H1 (cell line): ENCODE results near the gene LURAP1L. TPM values are rescaled to one million over a fixed set of nuclear protein-coding genes. Genes with fewer than 3 reads are reported as not detected.

Experiments used
- CTCF ChIA-PET: fragments of 300-600 bp; sonication (Branson Sonifier 250); formaldehyde crosslinking; loops from one replicate; lab custom pipeline; 2021; ENCODE audit not compliant: partially characterized antibody; lab: Charles Lee
- POLR2A ChIA-PET: fragments of 300-600 bp; sonication (Branson Sonifier 250); formaldehyde crosslinking; loops from one replicate; lab custom pipeline; 2021; ENCODE audit warnings: inconsistent platforms; ENCODE audit not compliant: partially characterized antibody; lab: Charles Lee
- DNase-seq, 2 experiments: peaks; one replicate each; pipeline versions ENCODE4 v3.0.0 to v3.0.0-alpha.2; 2010 to 2022; ENCODE audit warnings: low spot score in 2 of 2, low read depth in 1 of 2, mixed read lengths in 1 of 2
- FAIRE-seq: peaks from 2 replicates; lab custom pipeline; 2011; peaks lifted over from hg19 to GRCh38; lab: Jason Lieb, UNC
- H2AFZ ChIP-seq: 2 replicates; pipeline ENCODE4 v1.8.1; 2012; ENCODE audit warnings: low read length, inconsistent platforms
- H2AK5ac ChIP-seq: 2 replicates; pipeline ENCODE4 v1.6.1; 2013; ENCODE audit warnings: low read depth, low read length
- H2BK120ac ChIP-seq: replicated peaks from 2 replicates; pipeline ENCODE3; 2013; ENCODE audit warnings: low read depth, low read length, inconsistent platforms
- H2BK12ac ChIP-seq: 2 replicates; pipeline ENCODE4 v1.6.1; 2013; ENCODE audit warnings: low read depth, low read length
- H2BK15ac ChIP-seq: 2 replicates; pipeline ENCODE4 v1.6.1; 2013; ENCODE audit warnings: low read length
- H2BK20ac ChIP-seq: 2 replicates; pipeline ENCODE4 v1.6.1; 2013; ENCODE audit warnings: low read length
- H2BK5ac ChIP-seq: 2 replicates; pipeline ENCODE4 v1.6.1; 2013; ENCODE audit warnings: low read depth, low read length
- H3K14ac ChIP-seq: 2 replicates; pipeline ENCODE4 v1.6.1; 2013; ENCODE audit warnings: inconsistent platforms; ENCODE audit not compliant: insufficient read length
- H3K18ac ChIP-seq: 2 replicates; pipeline ENCODE4 v1.6.1; 2013; ENCODE audit warnings: low read length; ENCODE audit errors: extremely low read depth
- H3K23ac ChIP-seq: 2 replicates; pipeline ENCODE4 v1.6.1; 2013; ENCODE audit warnings: inconsistent platforms; ENCODE audit not compliant: insufficient read length
- H3K23me2 ChIP-seq: 2 replicates; pipeline ENCODE4 v1.6.1; 2013; ENCODE audit warnings: low read depth, low read length
- H3K27ac ChIP-seq: 2 replicates; pipeline ENCODE4 v1.6.1; 2011; ENCODE audit warnings: low read depth, low read length, inconsistent platforms
- H3K27me3 ChIP-seq, 4 experiments: replicated peaks in 1 of 4; 1 replicate in 1 of 4; 2 replicates in 3 of 4; pipeline versions ENCODE4 v1.6.1 to v1.8.1; 2011 to 2013; ENCODE audit warnings: low read length in 3 of 4, mild to moderate bottlenecking in 3 of 4, inconsistent platforms in 2 of 4, mixed read lengths in 2 of 4, moderate library complexity in 1 of 4; ENCODE audit not compliant: control insufficient read depth in 3 of 4, insufficient read depth in 3 of 4; ENCODE audit errors: extremely low read depth in 1 of 4
- H3K36me3 ChIP-seq, 4 experiments: 2 replicates each; pipeline versions ENCODE4 v1.6.1 to v1.8.1; 2011 to 2013; ENCODE audit warnings: mild to moderate bottlenecking in 4 of 4, low read length in 3 of 4, moderate library complexity in 2 of 4, control low read depth in 1 of 4, inconsistent platforms in 1 of 4; ENCODE audit not compliant: insufficient read depth in 4 of 4, control insufficient read depth in 2 of 4
- H3K4ac ChIP-seq: replicated peaks from 2 replicates; pipeline ENCODE3; 2013; ENCODE audit warnings: low read length, low read depth, mixed read lengths, inconsistent platforms; ENCODE audit not compliant: insufficient read length
- H3K4me1 ChIP-seq, 4 experiments: replicated peaks in 1 of 4; 1 replicate in 1 of 4; 2 replicates in 3 of 4; pipeline versions ENCODE4 v1.6.1 to v1.8.1; 2011 to 2013; ENCODE audit warnings: low read length in 3 of 4, inconsistent platforms in 2 of 4, mixed read lengths in 1 of 4; ENCODE audit not compliant: insufficient read depth in 4 of 4, control insufficient read depth in 3 of 4
- H3K4me2 ChIP-seq, 2 experiments: 2 replicates each; pipeline versions ENCODE4 v1.6.1 to v1.8.1; 2011 to 2013; ENCODE audit warnings: low read depth in 2 of 2, low read length in 2 of 2, control low read depth in 1 of 2, inconsistent platforms in 1 of 2, mild to moderate bottlenecking in 1 of 2; ENCODE audit not compliant: insufficient read depth in 1 of 2
- H3K4me3 ChIP-seq, 4 experiments: fragments of 200-600, 300-600 bp in 1 of 4; sonication (generic), shearing (Covaris generic), sonication (Bioruptor Twin) in 1 of 4; 2 replicates each; pipeline versions ENCODE4 v1.5.1 to v1.8.1; 2011 to 2016; ENCODE audit warnings: low read length in 4 of 4, low read depth in 3 of 4, control low read depth in 2 of 4, inconsistent platforms in 2 of 4, mild to moderate bottlenecking in 2 of 4, mixed read lengths in 1 of 4, moderate library complexity in 1 of 4; ENCODE audit not compliant: insufficient read depth in 2 of 4; ENCODE audit errors: extremely low read depth in 1 of 4
- H3K56ac ChIP-seq: replicated peaks from 2 replicates; pipeline ENCODE3; 2013; ENCODE audit warnings: low read depth, mild to moderate bottlenecking, mixed read lengths, low read length, inconsistent platforms; ENCODE audit not compliant: insufficient read length
- H3K79me1 ChIP-seq: 2 replicates; pipeline ENCODE4 v1.6.1; 2013; ENCODE audit warnings: low read depth, low read length, control low read depth
- H3K79me2 ChIP-seq, 2 experiments: 2 replicates each; pipeline versions ENCODE4 v1.6.1 to v1.8.1; 2012 to 2013; ENCODE audit warnings: low read length in 2 of 2, mild to moderate bottlenecking in 2 of 2, inconsistent platforms in 1 of 2; ENCODE audit not compliant: insufficient read depth in 2 of 2, control insufficient read depth in 1 of 2
- H3K9ac ChIP-seq, 4 experiments: replicated peaks in 1 of 4; 1 replicate in 1 of 4; 2 replicates in 3 of 4; pipeline versions ENCODE4 v1.6.1 to v1.8.1; 2011 to 2013; ENCODE audit warnings: low read depth in 3 of 4, low read length in 3 of 4, control low read depth in 2 of 4, mild to moderate bottlenecking in 2 of 4, moderate library complexity in 2 of 4, inconsistent platforms in 1 of 4; ENCODE audit errors: extremely low read depth in 1 of 4
- H3K9me3 ChIP-seq, 2 experiments: 2 replicates each; pipeline versions ENCODE4 v1.6.1 to v1.8.1; 2012 to 2013; ENCODE audit warnings: mild to moderate bottlenecking in 2 of 2, moderate library complexity in 2 of 2, control low read depth in 1 of 2, inconsistent platforms in 1 of 2, low read depth in 1 of 2, low read length in 1 of 2, mixed read lengths in 1 of 2; ENCODE audit not compliant: insufficient read depth in 2 of 2
- H4K20me1 ChIP-seq, 2 experiments: replicated peaks in 1 of 2; 2 replicates each; pipeline versions ENCODE3 to v1.8.1; 2011 to 2013; ENCODE audit warnings: inconsistent platforms in 2 of 2, low read length in 2 of 2, mild to moderate bottlenecking in 1 of 2; ENCODE audit not compliant: insufficient read depth in 2 of 2, control insufficient read depth in 1 of 2
- H4K5ac ChIP-seq: 2 replicates; pipeline ENCODE4 v1.6.1; 2013; ENCODE audit warnings: low read length, low read depth, mixed read lengths, inconsistent platforms; ENCODE audit not compliant: insufficient read length
- H4K8ac ChIP-seq: 2 replicates; pipeline ENCODE4 v1.8.0; 2013; ENCODE audit warnings: mild to moderate bottlenecking, moderate library complexity, low read length, inconsistent platforms; ENCODE audit not compliant: insufficient read depth; ENCODE audit errors: extremely low read depth
- H4K91ac ChIP-seq: replicated peaks from 2 replicates; pipeline ENCODE3; 2013; ENCODE audit warnings: low read length, mixed read lengths, inconsistent platforms; ENCODE audit not compliant: insufficient read length
- EZH2 ChIP-seq: fragments of 200-600 bp; sonication (generic); IDR thresholded peaks from 2 replicates; pipeline ENCODE4 v1.7.1; 2012; ENCODE audit warnings: low read depth, mild to moderate bottlenecking, moderate library complexity, low read length, inconsistent platforms; ENCODE audit not compliant: severe bottlenecking
- SP2 ChIP-seq: IDR thresholded peaks from 2 replicates; pipeline ENCODE4 v1.6.1; 2012; ENCODE audit warnings: mild to moderate bottlenecking, low read length, inconsistent platforms
- SUZ12 ChIP-seq: fragments of 200-600 bp; sonication (generic); IDR thresholded peaks from 2 replicates; pipeline ENCODE4 v1.6.1; 2012; ENCODE audit warnings: mild to moderate bottlenecking, inconsistent platforms, low read length, moderate library complexity, mixed read lengths
- WGBS, 2 experiments: shearing (Covaris generic) in 1 of 2; methylation state at CpG; one replicate each; pipeline versions ENCODE4 v1.1.6 to v1.1.7; 2013 to 2015; ENCODE audit warnings: low lambda C conversion rate in 2 of 2, mixed read lengths in 2 of 2, inconsistent platforms in 1 of 2, low coverage in 1 of 2, missing lambda C conversion rate in 1 of 2; ENCODE audit not compliant: insufficient replicate concordance in 2 of 2, insufficient coverage in 1 of 2, insufficient read length in 1 of 2; ENCODE audit errors: extremely low coverage in 1 of 2, missing lambda C conversion rate in 1 of 2; 5-methylcytosine and 5-hydroxymethylcytosine counted together
- polyA plus RNA-seq, 7 experiments: library from polyadenylated mRNA; depleted of rRNA in 3 of 7; stranded (reverse) in 5 of 7; unstranded in 2 of 7; fragments of >200 nt in 5 of 7; fragments of 200-250 nt in 2 of 7; gene quantifications; 1 replicate in 5 of 7; 2 replicates in 1 of 7; 4 replicates in 1 of 7; pipeline versions ENCODE4 v1.2.1 to v1.2.3, GENCODE V29; 2011 to 2013; ENCODE audit warnings: missing spikeins in 2 of 7, mixed read lengths in 2 of 7
- total RNA-seq: library from RNA; stranded (reverse); fragmentation: NEBNext Ultra II Directional; extraction: Animal tissue kit (Norgen Biotek cat#: 25700); gene quantifications from 2 replicates; pipeline ENCODE4 v1.2.1, GENCODE V29; 2021

The LURAP1L gene
- total and polyA plus RNA-seq, 2 of the 8 experiments (the other 6 are each of a cell fraction or from before 2014, with no cell fraction given): 0.63 to 1.2 TPM

DNA sequence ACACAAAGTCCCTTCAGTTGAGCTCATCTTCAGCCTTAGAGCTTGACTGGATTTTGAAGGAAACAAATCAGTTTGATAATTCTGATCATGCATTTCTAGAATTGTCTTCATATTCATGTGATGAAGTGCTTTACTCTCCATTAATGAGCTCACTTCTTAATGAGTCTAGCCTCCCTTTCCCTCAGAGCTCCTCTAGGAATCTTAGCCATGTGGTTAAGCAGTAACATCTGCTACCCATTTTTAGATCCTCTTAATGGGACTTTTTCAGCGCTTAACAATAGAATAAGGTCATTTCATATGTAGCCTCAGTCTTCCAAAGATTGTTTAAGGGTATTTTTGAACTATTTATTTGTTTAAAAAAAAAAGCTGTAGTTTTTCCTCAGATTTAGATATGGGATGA is 36.9 kb upstream of the LURAP1L start:
- H3K27ac ChIP-seq: no peak overlapping the region
- H3K9me3 ChIP-seq: peaks cover 0 to 4% of the 10 kb centered on the region in 2 experiments; a peak in 2 of 4 replicates
- H3K56ac ChIP-seq: no peak overlapping the region
- ChIA-PET CTCF (interaction anchor here (0.8 to 1.0 kb wide), 3 partner anchors 8 to 35 kb away, joined by 3 read pairs; no protein-coding TSS in a partner anchor), POLR2A (interaction anchor here (0.6 kb wide), 1 partner anchor 17 kb away, joined by 3 read pairs; no protein-coding TSS in a partner anchor)
- no peak overlapping the region for H4K91ac ChIP-seq
- no peak overlapping the region for H4K8ac ChIP-seq
- no peak overlapping the region for H2AK5ac ChIP-seq
- H3K23me2 ChIP-seq: no peaks in the 10 kb centered on the region
- FAIRE-seq: no peak
- H3K4ac ChIP-seq: no peak overlapping the region
- no peak overlapping the region for H3K9ac ChIP-seq
- 0% methylated on average over 1 of the region's 1 CpG; no CpG with 5 or more reads in 1 of the 2 experiments for WGBS, 2 experiments
- H3K36me3 ChIP-seq: no peaks in the 10 kb centered on the region
- H3K23ac ChIP-seq: no peak overlapping the region
- H2BK15ac ChIP-seq: no peak overlapping the region
- H4K5ac ChIP-seq: no peak overlapping the region
- H2BK5ac ChIP-seq: no peak overlapping the region
- H3K4me2 ChIP-seq: no peak overlapping the region
- H3K27me3 ChIP-seq: no peaks in the 10 kb centered on the region
- H2BK20ac ChIP-seq: no peak overlapping the region
- H3K79me1 ChIP-seq: no peaks in the 10 kb centered on the region
- H2AFZ ChIP-seq: peak overlapping the region; percentile 22; the same call in 1 of the 2 replicates
- no peaks in the 10 kb centered on the region for H3K4me1 ChIP-seq
- no peak for TF ChIP-seq SUZ12
- TF ChIP-seq EZH2: no peak
- TF ChIP-seq SP2: no peak
- H3K79me2 ChIP-seq: no peaks in the 10 kb centered on the region
- H3K4me3 ChIP-seq: no peak overlapping the region
- H3K18ac ChIP-seq: no peak overlapping the region
- DNase-seq: no peak
- no peak overlapping the region for H2BK120ac ChIP-seq
- H2BK12ac ChIP-seq: no peak overlapping the region
- H4K20me1 ChIP-seq: no peaks in the 10 kb centered on the region
- no peak overlapping the region for H3K14ac ChIP-seq
